PFSK-1 (cell line): ENCODE results near the gene MMP23B.

ENCODE experiments used
- FOXP2 ChIP-seq: optimal IDR thresholded peaks from 2 replicates; pipeline ENCODE3; 2011; ENCODE audit warnings: borderline replicate concordance, control low read depth, inconsistent platforms; ENCODE audit not compliant: insufficient read depth; ENCODE audit errors: extremely low read length, extremely low read depth
- POLR2AphosphoS5 ChIP-seq: IDR thresholded peaks from 2 replicates; pipeline ENCODE4 v1.6.1; 2012; ENCODE audit warnings: low read depth, mild to moderate bottlenecking, control low read depth, low read length, moderate library complexity
- REST ChIP-seq, 2 experiments: IDR thresholded peaks; 2 replicates each; pipeline versions ENCODE4 v1.6.1 to v1.8.0; 2011 to 2012; ENCODE audit warnings: low read depth in 2 of 2, low read length in 2 of 2, control low read depth in 1 of 2, inconsistent platforms in 1 of 2, mild to moderate bottlenecking in 1 of 2, moderate library complexity in 1 of 2; ENCODE audit not compliant: insufficient read depth in 1 of 2
- TAF1 ChIP-seq: IDR thresholded peaks from 2 replicates; pipeline ENCODE4 v1.6.1; 2012; ENCODE audit warnings: low read length, control low read depth, borderline replicate concordance; ENCODE audit not compliant: insufficient read depth

- TF ChIP-seq POLR2AphosphoS5 (no peak), TAF1 (no peak), REST (IDR thresholded peaks at IDR 0.05; ENCODE audit: insufficient read depth in 1 of 2, low read depth in 2 of 2, low read length in 2 of 2) (no peak), FOXP2 (no peak)
Measured at GRCh38 chr1:1680031-1680911, 48.3 kb downstream of the MMP23B start.
